H9 (cell line): ENCODE data around the gene WDR44. TPM values are rescaled to one million over a fixed set of nuclear protein-coding genes. Genes with fewer than 3 reads are reported as not detected.
A peak's percentile ranks its signal among the peaks of the same experiment; 100 is the strongest.

Experiments used
- DNase-seq: peaks from one replicate; pipeline ENCODE4 v3.0.0-alpha.2; 2017
- H2AFZ ChIP-seq: one replicate; pipeline ENCODE4 v1.6.1; 2013; ENCODE audit warnings: mild to moderate bottlenecking, low read length, control low read depth, moderate library complexity
- H2AK5ac ChIP-seq: 2 replicates; pipeline ENCODE4 v1.6.1; 2013; ENCODE audit warnings: low read length, control low read depth, mixed read lengths; ENCODE audit not compliant: insufficient read length
- H2BK120ac ChIP-seq: one replicate; pipeline ENCODE4 v1.6.1; 2013; ENCODE audit warnings: low read depth, mild to moderate bottlenecking, low read length, control low read depth, inconsistent platforms; ENCODE audit not compliant: poor library complexity, severe bottlenecking
- H2BK12ac ChIP-seq: 2 replicates; pipeline ENCODE4 v1.6.1; 2013; ENCODE audit warnings: low read length, control low read depth, mixed read lengths, low read depth; ENCODE audit not compliant: insufficient read length
- H2BK15ac ChIP-seq: 2 replicates; pipeline ENCODE4 v1.6.1; 2013; ENCODE audit warnings: low read depth, low read length, control low read depth
- H2BK20ac ChIP-seq: one replicate; pipeline ENCODE4 v1.6.1; 2013; ENCODE audit warnings: low read depth, mild to moderate bottlenecking, low read length, control low read depth, inconsistent platforms; ENCODE audit not compliant: poor library complexity, severe bottlenecking
- H2BK5ac ChIP-seq: 2 replicates; pipeline ENCODE4 v1.6.1; 2013; ENCODE audit warnings: low read length, control low read depth, mixed read lengths; ENCODE audit not compliant: insufficient read length
- H3K14ac ChIP-seq: 2 replicates; pipeline ENCODE4 v1.6.1; 2013; ENCODE audit warnings: low read length, control low read depth; ENCODE audit not compliant: insufficient read depth
- H3K18ac ChIP-seq: 2 replicates; pipeline ENCODE4 v1.6.1; 2013; ENCODE audit warnings: low read depth, mild to moderate bottlenecking, mixed read lengths, low read length, control low read depth; ENCODE audit not compliant: insufficient read length
- H3K23ac ChIP-seq: 2 replicates; pipeline ENCODE4 v1.6.1; 2013; ENCODE audit warnings: low read length, control low read depth, mixed read lengths, low read depth; ENCODE audit not compliant: insufficient read length
- H3K23me2 ChIP-seq: 2 replicates; pipeline ENCODE4 v1.6.1; 2013; ENCODE audit warnings: low read depth, mild to moderate bottlenecking, mixed read lengths, low read length, control low read depth; ENCODE audit not compliant: insufficient read length, poor library complexity, severe bottlenecking
- H3K27ac ChIP-seq: 2 replicates; pipeline ENCODE4 v1.5.1; 2013; ENCODE audit warnings: low read length, control low read depth, mixed read lengths, low read depth; ENCODE audit not compliant: insufficient read length
- H3K27me3 ChIP-seq: 2 replicates; pipeline ENCODE4 v1.6.1; 2013; ENCODE audit warnings: low read length, control low read depth, inconsistent platforms; ENCODE audit not compliant: insufficient read depth
- H3K4ac ChIP-seq: 2 replicates; pipeline ENCODE4 v1.6.1; 2013; ENCODE audit warnings: low read depth, mild to moderate bottlenecking, control low read depth, inconsistent platforms, low read length, moderate library complexity
- H3K4me1 ChIP-seq: 2 replicates; pipeline ENCODE4 v1.6.1; 2013; ENCODE audit warnings: low read length, control low read depth, inconsistent platforms; ENCODE audit not compliant: insufficient read depth
- H3K4me2 ChIP-seq: 2 replicates; pipeline ENCODE4 v1.6.1; 2013; ENCODE audit warnings: low read length, control low read depth, mixed read lengths; ENCODE audit not compliant: insufficient read length, insufficient read depth
- H3K56ac ChIP-seq: 2 replicates; pipeline ENCODE4 v1.6.1; 2013; ENCODE audit warnings: low read depth, mild to moderate bottlenecking, mixed read lengths, low read length, control low read depth; ENCODE audit not compliant: insufficient read length
- H3K79me1 ChIP-seq: 2 replicates; pipeline ENCODE4 v1.6.1; 2013; ENCODE audit warnings: low read depth, mild to moderate bottlenecking, moderate library complexity, low read length, control low read depth, inconsistent platforms; ENCODE audit not compliant: insufficient read depth, poor library complexity, severe bottlenecking
- H3K79me2 ChIP-seq: 2 replicates; pipeline ENCODE4 v1.6.1; 2013; ENCODE audit warnings: low read length, control low read depth, inconsistent platforms; ENCODE audit not compliant: insufficient read depth
- H3K9ac ChIP-seq: 2 replicates; pipeline ENCODE4 v1.6.1; 2013; ENCODE audit warnings: low read length, control low read depth, mixed read lengths; ENCODE audit not compliant: insufficient read length; ENCODE audit errors: extremely low read depth
- H3K9me3 ChIP-seq: one replicate; pipeline ENCODE4 v1.6.1; 2013; ENCODE audit warnings: low read depth, low read length, inconsistent platforms; ENCODE audit not compliant: control insufficient read depth
- H3T11ph ChIP-seq: one replicate; pipeline ENCODE4 v1.6.1; 2013; ENCODE audit warnings: mild to moderate bottlenecking, low read length, control low read depth, inconsistent platforms
- H4K20me1 ChIP-seq: one replicate; pipeline ENCODE4 v1.6.1; 2013; ENCODE audit not compliant: control insufficient read depth, insufficient read length, insufficient read depth
- H4K5ac ChIP-seq: 2 replicates; pipeline ENCODE4 v1.6.1; 2013; ENCODE audit warnings: low read depth, mild to moderate bottlenecking, mixed read lengths, low read length, control low read depth; ENCODE audit not compliant: insufficient read length
- H4K8ac ChIP-seq: replicated peaks from 2 replicates; pipeline ENCODE4 v1.6.1; 2013; ENCODE audit warnings: low read length, control low read depth, mixed read lengths, low read depth; ENCODE audit not compliant: insufficient read length
- H4K91ac ChIP-seq: 2 replicates; pipeline ENCODE4 v1.6.1; 2013; ENCODE audit warnings: low read depth, mild to moderate bottlenecking, moderate library complexity, mixed read lengths, low read length, control low read depth; ENCODE audit not compliant: insufficient read length
- H3K27ac Mint-ChIP-seq, 3 experiments: 2 replicates in 2 of 3; 3 replicates in 1 of 3; pipeline ENCODE4 v1.8.0; 2020 to 2021; ENCODE audit warnings: mixed read lengths in 3 of 3, mild to moderate bottlenecking in 1 of 3, moderate library complexity in 1 of 3
- H3K27me3 Mint-ChIP-seq: 2 replicates; pipeline ENCODE4 v1.8.0; 2021; ENCODE audit warnings: low read depth, mild to moderate bottlenecking, moderate library complexity, mixed read lengths
- H3K36me3 Mint-ChIP-seq, 3 experiments: 2 replicates in 2 of 3; 3 replicates in 1 of 3; pipeline ENCODE4 v1.8.0; 2020 to 2021; ENCODE audit warnings: low read depth in 3 of 3, mixed read lengths in 3 of 3; ENCODE audit not compliant: insufficient read depth in 1 of 3
- H3K4me1 Mint-ChIP-seq, 2 experiments: 2 replicates each; pipeline ENCODE4 v1.8.0; 2020; ENCODE audit warnings: mixed read lengths in 2 of 2
- H3K4me3 Mint-ChIP-seq, 2 experiments: 2 replicates in 1 of 2; 3 replicates in 1 of 2; pipeline ENCODE4 v1.8.0; 2020 to 2021; ENCODE audit warnings: mild to moderate bottlenecking in 2 of 2, mixed read lengths in 2 of 2, moderate library complexity in 1 of 2
- H3K9me3 Mint-ChIP-seq, 2 experiments: 2 replicates in 1 of 2; 3 replicates in 1 of 2; pipeline ENCODE4 v1.8.0; 2020; ENCODE audit warnings: mild to moderate bottlenecking in 2 of 2, mixed read lengths in 2 of 2, moderate library complexity in 1 of 2
- CTCF ChIP-seq: fragments of 200-600 bp; sonication (generic); conservative IDR thresholded peaks from 3 replicates; pipeline ENCODE4 v1.8.0; 2021; ENCODE audit warnings: antibody characterized with exemption, mild to moderate bottlenecking
- WGBS: extraction: QIAGEN DNeasy Blood & Tissue Kit; methylation state at CpG from one replicate; pipeline ENCODE4 v1.1.7; 2013; ENCODE audit warnings: missing lambda C conversion rate, low lambda C conversion rate, mixed read lengths; ENCODE audit not compliant: insufficient read length; ENCODE audit errors: extremely low coverage; 5-methylcytosine and 5-hydroxymethylcytosine counted together
- total RNA-seq: library from RNA; stranded (reverse); gene quantifications from 2 replicates; pipeline ENCODE4 v1.2.1, GENCODE V29; 2021

Gene WDR44
- total RNA-seq, 1 experiment from 2014 or later, result 29.6 TPM

GRCh38 chrX:118498351-118498750 is 152.4 kb downstream of the WDR44 start:
- H3T11ph ChIP-seq, result no peak overlapping the region
- no peaks in the 10 kb centered on the region for H3K79me1 ChIP-seq
- no peak overlapping the region for H3K27ac ChIP-seq
- H3K9ac ChIP-seq, result no peak overlapping the region
- no peak overlapping the region for H2BK5ac ChIP-seq
- no peak overlapping the region for H3K18ac ChIP-seq
- no peak overlapping the region for H4K8ac ChIP-seq
- no peak overlapping the region for H2AK5ac ChIP-seq
- H3K56ac ChIP-seq, result no peak overlapping the region
- Mint-ChIP-seq H3K36me3 (peaks cover 2 to 11% (median 2%) of the 10 kb centered on the region in 3 experiments; a peak in 5 of 7 replicates), H3K27me3 (peaks cover 30% of the 10 kb centered on the region), H3K4me1 (peaks cover 22 to 31% of the 10 kb centered on the region in 2 experiments), H3K4me3 (no peak overlapping the region), H3K9me3 (peaks cover 9 to 51% of the 10 kb centered on the region in 2 experiments; a peak in 4 of 5 replicates), H3K27ac (0 out of 7 replicates have a peak overlapping the region, but pooled peaks of 1 of the 3 experiments have one; percentile 44)
- H3K79me2 ChIP-seq, result no peaks in the 10 kb centered on the region
- H2AFZ ChIP-seq, result no peak overlapping the region
- no peak overlapping the region for H3K4me2 ChIP-seq
- no peak for TF ChIP-seq CTCF
- peaks cover 2% of the 10 kb centered on the region; the same call in 1 of the 2 replicates for H3K4me1 ChIP-seq
- H2BK12ac ChIP-seq, result no peak overlapping the region
- H3K9me3 ChIP-seq, result peaks cover 22% of the 10 kb centered on the region
- H3K14ac ChIP-seq, result no peak overlapping the region
- peaks cover 6% of the 10 kb centered on the region; the same call in 1 of the 2 replicates for H3K27me3 ChIP-seq
- DNase-seq, result no peak
- no CpG with 5 or more reads among the region's 3 CpGs for WGBS
- no peaks in the 10 kb centered on the region for H4K20me1 ChIP-seq
- H3K23me2 ChIP-seq, result peaks cover 9% of the 10 kb centered on the region
- H2BK20ac ChIP-seq, result no peak overlapping the region
- H4K5ac ChIP-seq, result no peak overlapping the region
- no peak overlapping the region for H3K4ac ChIP-seq
- no peak overlapping the region for H2BK120ac ChIP-seq
- H3K23ac ChIP-seq, result no peak overlapping the region
- H4K91ac ChIP-seq, result no peak overlapping the region
- H2BK15ac ChIP-seq, result no peak overlapping the region
